ENCODE results near the gene SPATA20.

SPATA20 gene

GRCh38 chr17:50540560-50541401 is 6.2 kb upstream of the SPATA20 start:
- DNase-seq (ENCODE audit: low spot score): no peak

- no peak for DNase-seq (ENCODE audit: low spot score)
Observed at GRCh38 chr17:50541402-50541715, 5.6 kb upstream of the SPATA20 start.

GRCh38 chr17:50541716-50542688 is 5.0 kb upstream of the SPATA20 start:
- peak; percentile 86 for DNase-seq (ENCODE audit: low spot score)

GRCh38 chr17:50542795-50543774 is 3.9 kb upstream of the SPATA20 start:
- DNase-seq (ENCODE audit: low spot score): no peak

GRCh38 chr17:50544516-50544915 is 2.5 kb upstream of the SPATA20 start:
- DNase-seq (ENCODE audit: low spot score): no peak

GRCh38 chr17:50545311-50545710 is 1.7 kb upstream of the SPATA20 start:
- DNase-seq (ENCODE audit: low spot score): no peak

- DNase-seq (ENCODE audit: low spot score): no peak
Observed at GRCh38 chr17:50546701-50547034, 306 bp upstream of the SPATA20 start.

GRCh38 chr17:50547736-50548083 is 736 bp downstream of the SPATA20 start:
- no peak for DNase-seq (ENCODE audit: low spot score)

- DNase-seq (ENCODE audit: low spot score): no peak
Observed at GRCh38 chr17:50548831-50549230, 1.9 kb downstream of the SPATA20 start.

- no peak for DNase-seq (ENCODE audit: low spot score)
Observed at GRCh38 chr17:50549256-50549941, 2.4 kb downstream of the SPATA20 start.

GRCh38 chr17:50549969-50550368 is 3.0 kb downstream of the SPATA20 start:
- DNase-seq (ENCODE audit: low spot score): no peak

GRCh38 chr17:50550661-50551432 is 3.9 kb downstream of the SPATA20 start:
- DNase-seq (ENCODE audit: low spot score): peak; percentile 79

- DNase-seq (ENCODE audit: low spot score): no peak
Observed at GRCh38 chr17:50551433-50551815, 4.5 kb downstream of the SPATA20 start.

GRCh38 chr17:50551884-50552283 is 4.9 kb downstream of the SPATA20 start:
- DNase-seq (ENCODE audit: low spot score): no peak

- no peak for DNase-seq (ENCODE audit: low spot score)
Observed at GRCh38 chr17:50554201-50554600, 7.2 kb downstream of the SPATA20 start.

GRCh38 chr17:50556803-50557202 is 9.8 kb downstream of the SPATA20 start:
- no peak for DNase-seq (ENCODE audit: low spot score)

GRCh38 chr17:50557630-50558029 is 10.7 kb downstream of the SPATA20 start:
- DNase-seq (ENCODE audit: low spot score): no peak

- DNase-seq (ENCODE audit: low spot score): no peak
Observed at GRCh38 chr17:50558091-50558490, 11.1 kb downstream of the SPATA20 start.

- no peak for DNase-seq (ENCODE audit: low spot score)
Observed at GRCh38 chr17:50558581-50558940, 11.6 kb downstream of the SPATA20 start.

- no peak for DNase-seq (ENCODE audit: low spot score)
Observed at GRCh38 chr17:50558941-50559614, 12.1 kb downstream of the SPATA20 start.
